Fibroblast of villous mesenchyme (primary cell): ENCODE data around the gene SYTL1. TPM values are rescaled to one million over a fixed set of nuclear protein-coding genes. Genes with fewer than 3 reads are reported as not detected.

Source experiments
- DNase-seq: peaks from one replicate; pipeline ENCODE4 v3.0.0-alpha.2; 2010; ENCODE audit warnings: low read depth
- H3K4me3 ChIP-seq: 2 replicates; pipeline ENCODE4 v1.5.1; 2011; ENCODE audit warnings: low read depth, mild to moderate bottlenecking, low read length
- CTCF ChIP-seq: IDR thresholded peaks from 2 replicates; pipeline ENCODE4 v1.5.1; 2012; ENCODE audit warnings: low read depth, mild to moderate bottlenecking, low read length; ENCODE audit not compliant: insufficient read depth
- total RNA-seq: library from RNA; depleted of rRNA; stranded (reverse); fragments of >200 nt; gene quantifications from 2 replicates; pipeline ENCODE4 v1.2.3, GENCODE V29; 2012

SYTL1 gene
- total RNA-seq, 1 donor = under 0.01 TPM

GRCh38 chr1:27392096-27392777, 50.4 kb downstream of the SYTL1 start, which contains the start of gene GPR3:
GPR3 (plus strand) TSS chr1:27392622; CDS start chr1:27393799, 1,177 bp downstream.
- H3K4me3 ChIP-seq = peak within 1 kb of the TSS; percentile 72
- TF ChIP-seq CTCF = peak; percentile 58
- DNase-seq = peak; percentile 94

GRCh38 chr1:27392778-27393635, 51.2 kb downstream of the SYTL1 start:
- no peak for DNase-seq
- TF ChIP-seq CTCF = peak; percentile 39

GRCh38 chr1:27393641-27394281, 51.9 kb downstream of the SYTL1 start:
- H3K4me3 ChIP-seq = no peak overlapping the region
- TF ChIP-seq CTCF = no peak
- no peak for DNase-seq

More at GRCh38 chr1:27392778-27393635, 51.2 kb downstream of the SYTL1 start:
- peak overlapping the region; percentile 72 for H3K4me3 ChIP-seq

- H3K4me3 ChIP-seq = no peak overlapping the region
- no peak for TF ChIP-seq CTCF
- DNase-seq = no peak
Observed at GRCh38 chr1:27394282-27394658, 52.4 kb downstream of the SYTL1 start.

- DNase-seq = no peak
- H3K4me3 ChIP-seq = no peak overlapping the region
- no peak for TF ChIP-seq CTCF
Observed at GRCh38 chr1:27394925-27395324, 53.1 kb downstream of the SYTL1 start.

GRCh38 chr1:27395441-27396195, 53.8 kb downstream of the SYTL1 start:
- peak; percentile 94 for TF ChIP-seq CTCF
- DNase-seq = peak; percentile 65
- H3K4me3 ChIP-seq = no peak overlapping the region
